A549 (cell line): Measurements from ENCODE around the gene ZXDC. TPM values are rescaled to one million over a fixed set of nuclear protein-coding genes. Genes with fewer than 3 reads are reported as not detected.

ENCODE experiments used
- ATAC-seq, 2 experiments: fragments of 200-7000 bp in 1 of 2; fragments of >200 bp in 1 of 2; cut with Nextera tagmentation in 1 of 2; cut with Tn5 transposase in 1 of 2; 3 replicates each; pipeline versions ENCODE4 v1.8.0 to v1.9.1; 2018 to 2020; ENCODE audit warnings: mild to moderate bottlenecking in 1 of 2, moderate library complexity in 1 of 2
- CTCF ChIA-PET: fragments of 300-600 bp; sonication (Branson Sonifier 250); formaldehyde crosslinking; extraction: SDS; loops from one replicate; lab custom pipeline; 2021; ENCODE audit warnings: antibody characterized with exemption, inconsistent platforms; lab: Yijun Ruan, JAX
- POLR2A ChIA-PET: fragments of 350-600 bp; formaldehyde crosslinking; extraction: SDS; loops from one replicate; lab custom pipeline; 2021; ENCODE audit warnings: antibody characterized with exemption, inconsistent platforms; lab: Yijun Ruan, JAX
- DNase-seq, 2 experiments: peaks; one replicate each; pipeline versions ENCODE4 v3.0.0 to v3.0.0-alpha.2; 2011 to 2016; ENCODE audit warnings: low read depth in 1 of 2, low spot score in 1 of 2
- FAIRE-seq: peaks from 2 replicates; lab custom pipeline; 2011; peaks lifted over from hg19 to GRCh38; lab: Jason Lieb, UNC
- H3K27ac ChIP-seq, 2 experiments: fragments of >200 bp; sonication (Bioruptor Twin); formaldehyde crosslinking; 3 replicates each; pipeline ENCODE4 v1.5.1; 2016 to 2017
- H3K4me1 ChIP-seq: fragments of >200 bp; sonication (Bioruptor Twin); formaldehyde crosslinking; 3 replicates; pipeline ENCODE4 v1.6.1; 2016
- H3K4me2 ChIP-seq: fragments of >200 bp; sonication (Bioruptor Twin); formaldehyde crosslinking; 3 replicates; pipeline ENCODE4 v1.6.1; 2016
- H3K4me3 ChIP-seq: fragments of >200 bp; sonication (Bioruptor Twin); formaldehyde crosslinking; 3 replicates; pipeline ENCODE4 v1.5.1; 2016
- H3K9me3 ChIP-seq: fragments of >200 bp; sonication (Bioruptor Twin); formaldehyde crosslinking; 3 replicates; pipeline ENCODE4 v1.6.1; 2016
- BHLHE40 ChIP-seq: IDR thresholded peaks from 2 replicates; pipeline ENCODE4 v1.6.1; 2012; ENCODE audit warnings: low read depth, low read length, inconsistent platforms
- CBX8 ChIP-seq: fragments of 200-600 bp; sonication (generic); IDR thresholded peaks from 2 replicates; pipeline ENCODE4 v1.6.1; 2016
- CEBPB ChIP-seq, 2 experiments: fragments of >200 bp in 1 of 2; sonication (Bioruptor Twin) in 1 of 2; formaldehyde crosslinking in 1 of 2; IDR thresholded peaks; 2 replicates each; pipeline ENCODE4 v1.6.1; 2012 to 2016
- CHD2 ChIP-seq: fragments of 150-350 bp; IDR thresholded peaks from 2 replicates; pipeline ENCODE4 v1.6.1; 2014; ENCODE audit warnings: low read length; ENCODE audit not compliant: partially characterized antibody
- EHF ChIP-seq: fragments of 250-450 bp; sonication (Bioruptor Pico); IDR thresholded peaks from 2 replicates; pipeline ENCODE4 v1.5.0; 2020; ENCODE audit warnings: mild to moderate bottlenecking
- EHMT2 ChIP-seq: fragments of 200-600 bp; sonication (generic); IDR thresholded peaks from 2 replicates; pipeline ENCODE4 v1.6.1; 2016; ENCODE audit warnings: antibody characterized with exemption, low read depth, mild to moderate bottlenecking, moderate library complexity
- EP300 ChIP-seq, 2 experiments: fragments of >200 bp; sonication (Bioruptor Twin); formaldehyde crosslinking; IDR thresholded peaks; 2 replicates in 1 of 2; 3 replicates in 1 of 2; pipeline ENCODE4 v1.6.1; 2016 to 2017
- ESRRA ChIP-seq: fragments of 150-350 bp; IDR thresholded peaks from 2 replicates; pipeline ENCODE4 v1.6.1; 2014; ENCODE audit warnings: mild to moderate bottlenecking, low read length, borderline replicate concordance
- FOSB ChIP-seq: fragments of 250-450 bp; sonication (Bioruptor Pico); IDR thresholded peaks from 2 replicates; pipeline ENCODE4 v1.5.0; 2020; ENCODE audit warnings: mild to moderate bottlenecking, moderate library complexity
- FOSL2 ChIP-seq, 2 experiments: fragments of 450-650 bp in 1 of 2; fragments of >200 bp in 1 of 2; sonication (Bioruptor Twin) in 1 of 2; formaldehyde crosslinking; IDR thresholded peaks; 2 replicates each; pipeline versions ENCODE4 v1.5.0 to v1.6.1; 2016 to 2020; ENCODE audit warnings: mild to moderate bottlenecking in 1 of 2, moderate library complexity in 1 of 2
- GATA3 ChIP-seq: IDR thresholded peaks from 2 replicates; pipeline ENCODE4 v1.6.1; 2012; ENCODE audit warnings: borderline replicate concordance
- HDAC2 ChIP-seq: fragments of 200-600 bp; sonication (generic); IDR thresholded peaks from 2 replicates; pipeline ENCODE4 v1.6.1; 2016
- HEYL ChIP-seq: fragments of 250-450 bp; sonication (Bioruptor Pico); IDR thresholded peaks from 2 replicates; pipeline ENCODE4 v1.8.0; 2021; ENCODE audit warnings: mild to moderate bottlenecking, moderate library complexity
- HOXB5 ChIP-seq: fragments of 250-450 bp; sonication (Bioruptor Pico); IDR thresholded peaks from 2 replicates; pipeline ENCODE4 v1.5.0; 2020; ENCODE audit warnings: mild to moderate bottlenecking, moderate library complexity
- JUNB ChIP-seq: fragments of >200 bp; sonication (Bioruptor Twin); formaldehyde crosslinking; IDR thresholded peaks from 2 replicates; pipeline ENCODE4 v1.6.1; 2016
- KDM5A ChIP-seq: fragments of 200-600 bp; sonication (generic); IDR thresholded peaks from 2 replicates; pipeline ENCODE4 v1.6.1; 2016; ENCODE audit warnings: antibody characterized with exemption, mild to moderate bottlenecking
- MAFK ChIP-seq: fragments of 450-650 bp; IDR thresholded peaks from 2 replicates; pipeline ENCODE4 v1.6.1; 2014; ENCODE audit not compliant: partially characterized antibody
- MAX ChIP-seq: IDR thresholded peaks from 2 replicates; pipeline ENCODE4 v1.6.1; 2012
- MAZ ChIP-seq: fragments of 150-350 bp; IDR thresholded peaks from 2 replicates; pipeline ENCODE4 v1.6.1; 2014; ENCODE audit warnings: antibody characterized with exemption, low read depth, low read length, borderline replicate concordance
- NR3C1 ChIP-seq: fragments of >200 bp; sonication (Bioruptor Twin); formaldehyde crosslinking; IDR thresholded peaks from 3 replicates; pipeline ENCODE4 v1.6.1; 2017
- PHF8 ChIP-seq: fragments of 200-600 bp; sonication (generic); IDR thresholded peaks from 2 replicates; pipeline ENCODE4 v1.6.1; 2016; ENCODE audit warnings: low read depth, mild to moderate bottlenecking, antibody characterized with exemption, moderate library complexity, borderline replicate concordance
- POLR2AphosphoS2 ChIP-seq: conservative IDR thresholded peaks from 2 replicates; pipeline ENCODE4 v1.6.1; 2012; ENCODE audit warnings: low read length, improper control_type of control experiment, inconsistent platforms
- RAD21 ChIP-seq, 2 experiments: fragments of >200 bp in 1 of 2; sonication (Bioruptor Twin) in 1 of 2; formaldehyde crosslinking in 1 of 2; IDR thresholded peaks in 1 of 2; conservative IDR thresholded peaks in 1 of 2; 2 replicates in 1 of 2; 3 replicates in 1 of 2; pipeline ENCODE4 v1.6.1; 2012 to 2018; ENCODE audit warnings: inconsistent platforms in 1 of 2
- RCOR1 ChIP-seq: fragments of 150-350 bp; IDR thresholded peaks from 2 replicates; pipeline ENCODE4 v1.6.1; 2014; ENCODE audit warnings: antibody characterized with exemption, low read length, low read depth
- RNF2 ChIP-seq: fragments of 200-600 bp; sonication (generic); IDR thresholded peaks from 2 replicates; pipeline ENCODE4 v1.6.1; 2016; ENCODE audit warnings: low read depth, mild to moderate bottlenecking, antibody characterized with exemption, moderate library complexity, borderline replicate concordance
- TFCP2L1 ChIP-seq: fragments of 250-450 bp; sonication (Bioruptor Pico); IDR thresholded peaks from 2 replicates; pipeline ENCODE4 v1.5.0; 2021; ENCODE audit warnings: mild to moderate bottlenecking
- ZC3H11A ChIP-seq: fragments of 450-650 bp; IDR thresholded peaks from 2 replicates; pipeline ENCODE4 v1.6.1; 2014; ENCODE audit warnings: antibody characterized with exemption, mild to moderate bottlenecking
- ZFP36 ChIP-seq: fragments of 450-650 bp; IDR thresholded peaks from 2 replicates; pipeline ENCODE4 v1.6.1; 2014; ENCODE audit warnings: borderline replicate concordance; ENCODE audit not compliant: partially characterized antibody
- ZNF302 ChIP-seq: fragments of 250-450 bp; sonication (Bioruptor Pico); IDR thresholded peaks from 2 replicates; pipeline ENCODE4 v1.9.0; 2021; ENCODE audit warnings: inconsistent platforms, mild to moderate bottlenecking, moderate library complexity
- ZSCAN20 ChIP-seq: fragments of 250-450 bp; sonication (Bioruptor Pico); IDR thresholded peaks from 2 replicates; pipeline ENCODE4 v1.8.0; 2022; ENCODE audit warnings: mild to moderate bottlenecking, moderate library complexity
- WGBS: methylation state at CpG from one replicate; pipeline ENCODE4 v1.1.6; 2017; ENCODE audit errors: missing lambda C conversion rate; 5-methylcytosine and 5-hydroxymethylcytosine counted together
- polyA plus RNA-seq, 4 experiments: library from polyadenylated mRNA; depleted of rRNA in 3 of 4; stranded (reverse); fragments of >200 nt; fragmentation: RNase III in 1 of 4; extraction: RNeasy Plus Mini Kit Qiagen cat#74134 plus additional on column Dnase treatment in 1 of 4; gene quantifications; 2 replicates in 3 of 4; 3 replicates in 1 of 4; pipeline ENCODE4 v1.2.3, GENCODE V29; 2011 to 2017

The ZXDC gene
- polyA plus RNA-seq, 2 of the 4 experiments (the other 2 are of a cell fraction) = 6.0 to 8.5 TPM

- no peak overlapping the region for H3K27ac ChIP-seq
- TF ChIP-seq BHLHE40 (no peak), GATA3 (no peak), FOSL2 (IDR thresholded peaks at IDR 0.05) (no peak), FOSL2 (CRISPR knock-in tag; IDR thresholded peaks at IDR 0.05) (no peak), HEYL (no peak), EP300 (IDR thresholded peaks at IDR 0.05) (no peak), ZC3H11A (no peak), MAFK (no peak), EHMT2 (no peak), ESRRA (no peak), NR3C1 (no peak), CHD2 (no peak)
Measured at GRCh38 chr3:126503701-126504100, 28.0 kb upstream of the ZXDC start.

GRCh38 chr3:126502656-126503055 lies 27.0 kb upstream of the ZXDC start:
- CTCF ChIA-PET = interaction anchor here (3.8 kb wide), 1 partner anchor 20 kb away, joined by 21 read pairs; the partner anchor contains the start of gene CHST13
- no peak for DNase-seq
- 29% methylated on average over 1 of the region's 1 CpG for WGBS
- FAIRE-seq = no peak
- POLR2A ChIA-PET = no interaction called here
- H3K4me1 ChIP-seq = no peaks in the 10 kb centered on the region
- H3K4me2 ChIP-seq = no peak overlapping the region
- no peak for ATAC-seq
- no peak overlapping the region for H3K27ac ChIP-seq
- H3K9me3 ChIP-seq = no peaks in the 10 kb centered on the region
- H3K4me3 ChIP-seq = no peak overlapping the region
- TF ChIP-seq CEBPB (IDR thresholded peaks at IDR 0.05) = no peak
- TF ChIP-seq RCOR1 = no peak
- TF ChIP-seq HDAC2 = no peak
- no peak for TF ChIP-seq ZNF302
- no peak for TF ChIP-seq ZC3H11A
- no peak for TF ChIP-seq HOXB5 (CRISPR knock-in tag)
- no peak for TF ChIP-seq POLR2AphosphoS2
- TF ChIP-seq KDM5A = no peak
- TF ChIP-seq MAX = no peak
- no peak for TF ChIP-seq RAD21 (conservative IDR thresholded peaks at IDR 0.05 in 1 of 2, IDR thresholded peaks at IDR 0.05 in 1 of 2)
- TF ChIP-seq EP300 (IDR thresholded peaks at IDR 0.05) = no peak

More at GRCh38 chr3:126503701-126504100, 28.0 kb upstream of the ZXDC start:
- no peak for DNase-seq
- no peak for ATAC-seq
- FAIRE-seq = no peak
- Histone ChIP-seq H3K9me3 (no peaks in the 10 kb centered on the region), H3K4me1 (no peaks in the 10 kb centered on the region), H3K4me3 (no peak overlapping the region), H3K4me2 (no peak overlapping the region)
- ChIA-PET POLR2A (no interaction called here), CTCF (interaction anchor here (0.7 to 3.8 kb wide), 2 partner anchors 19 to 393 kb away, joined by 3 to 21 read pairs; partner anchors contain the start of gene CHST13)
- 80% methylated on average over 1 of the region's 10 CpGs for WGBS

GRCh38 chr3:126501736-126502135 lies 26.0 kb upstream of the ZXDC start:
- no peak for TF ChIP-seq ESRRA
- no peak for TF ChIP-seq PHF8
- TF ChIP-seq, all 56 proteins: peak for 0
- WGBS = 75% methylated on average over 5 of the region's 7 CpGs
- Histone ChIP-seq H3K4me2 (no peak overlapping the region), H3K9me3 (no peaks in the 10 kb centered on the region), H3K27ac (no peak overlapping the region), H3K4me1 (no peaks in the 10 kb centered on the region), H3K4me3 (no peak overlapping the region)
- ChIA-PET CTCF (no interaction called here), POLR2A (no interaction called here)
- DNase-seq = no peak
- FAIRE-seq = no peak
- no peak for ATAC-seq

DNA sequence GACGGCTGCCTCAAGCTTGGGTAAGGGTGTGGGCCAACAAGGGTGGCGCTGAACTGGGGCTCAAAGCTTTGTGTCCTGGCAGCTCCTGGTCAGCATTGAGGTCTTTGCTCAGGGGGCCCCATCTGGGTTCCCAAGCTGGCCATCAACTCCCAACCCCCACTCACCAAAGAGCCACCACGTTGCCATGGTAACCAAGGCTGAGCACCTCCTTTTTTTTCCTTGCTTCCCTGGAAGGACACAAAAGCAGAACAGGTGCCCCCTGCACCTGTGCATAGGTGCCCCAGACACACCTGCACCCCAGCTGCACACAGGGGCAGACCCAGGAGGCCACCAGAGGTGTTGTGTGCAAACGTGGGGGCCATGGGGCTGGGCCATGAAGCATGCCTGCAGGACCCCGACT lies 25.4 kb upstream of the ZXDC start:
- DNase-seq (no peak), FAIRE-seq (no peak), ATAC-seq (no peak)
- 100% methylated on average over 1 of the region's 5 CpGs for WGBS
- Histone ChIP-seq H3K4me2 (no peak overlapping the region), H3K4me1 (no peaks in the 10 kb centered on the region), H3K9me3 (no peaks in the 10 kb centered on the region), H3K4me3 (no peak overlapping the region), H3K27ac (no peak overlapping the region)
- POLR2A ChIA-PET = no interaction called here
- TF ChIP-seq JUNB (no peak), EP300 (IDR thresholded peaks at IDR 0.05) (no peak), RNF2 (no peak), ZFP36 (no peak), FOSB (CRISPR knock-in tag) (no peak), HEYL (no peak), ZSCAN20 (CRISPR knock-in tag) (no peak), EHMT2 (no peak), MAZ (no peak), KDM5A (no peak), EHF (CRISPR knock-in tag) (no peak), TFCP2L1 (CRISPR knock-in tag) (no peak), CBX8 (no peak), ZNF302 (no peak), MAFK (no peak), HOXB5 (CRISPR knock-in tag) (no peak)
- CTCF ChIA-PET = no interaction called here
